Fibroblast of villous mesenchyme (primary cell): ENCODE data around the gene C1QL2. TPM values are rescaled to one million over a fixed set of nuclear protein-coding genes. Genes with fewer than 3 reads are reported as not detected.

Experiments used
- DNase-seq: peaks from one replicate; pipeline ENCODE4 v3.0.0-alpha.2; 2010; ENCODE audit warnings: low read depth
- H3K4me3 ChIP-seq: 2 replicates; pipeline ENCODE4 v1.5.1; 2011; ENCODE audit warnings: low read depth, mild to moderate bottlenecking, low read length
- total RNA-seq: library from RNA; depleted of rRNA; stranded (reverse); fragments of >200 nt; gene quantifications from 2 replicates; pipeline ENCODE4 v1.2.3, GENCODE V29; 2012
- TF ChIP-seq, protein P1 (sequence below): IDR thresholded peaks from 2 replicates; pipeline ENCODE4 v1.5.1; 2012; ENCODE audit warnings: low read depth, mild to moderate bottlenecking, low read length; ENCODE audit not compliant: insufficient read depth

C1QL2 gene
- total RNA-seq, 1 donor = not detected

DNA sequence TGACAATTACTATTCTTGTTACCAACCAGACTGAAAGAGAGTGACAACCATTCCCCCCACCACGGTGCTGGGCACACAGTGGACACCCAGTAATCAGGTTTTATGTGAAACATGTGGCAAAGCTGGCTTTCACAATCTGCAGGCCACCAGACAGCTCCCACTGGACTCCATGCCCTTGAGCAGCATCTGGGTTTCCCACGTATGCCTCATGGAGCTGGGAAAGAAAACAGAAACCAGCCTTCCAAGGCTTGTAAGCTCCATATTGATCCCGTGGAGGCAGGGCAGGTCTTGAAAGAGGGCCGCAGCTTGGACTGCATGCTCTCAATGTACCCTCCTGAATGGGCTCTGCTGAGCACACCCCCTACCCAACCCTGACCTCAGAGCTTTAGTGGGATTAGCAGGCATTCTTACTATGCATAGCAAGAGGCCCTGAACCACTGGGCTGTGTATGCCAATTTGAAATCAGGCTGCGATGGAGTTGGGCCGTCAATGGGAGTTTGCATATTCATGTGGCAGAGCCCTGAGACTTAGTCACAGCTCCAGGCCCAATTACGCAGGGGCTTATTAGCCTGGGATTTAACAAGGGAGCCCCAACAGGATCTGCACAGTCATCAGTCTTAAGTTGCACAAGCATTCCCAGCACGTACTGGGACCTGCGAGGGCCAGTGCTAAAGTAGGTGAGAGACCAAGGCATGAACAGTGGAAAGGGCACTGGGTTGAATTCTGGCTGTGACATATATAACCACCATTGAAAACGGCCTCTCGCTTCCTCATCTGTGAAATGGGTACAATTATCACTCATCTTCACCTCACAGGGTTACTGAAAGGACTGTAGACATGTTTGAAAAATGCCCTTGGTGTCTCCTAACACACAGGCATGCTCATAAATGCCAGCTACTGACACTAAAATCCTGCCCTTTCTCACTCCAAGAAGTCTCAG is 10.5 kb downstream of the C1QL2 start:
- H3K4me3 ChIP-seq = no peak overlapping the region
- no peak for DNase-seq
- TF ChIP-seq, protein P1, sequence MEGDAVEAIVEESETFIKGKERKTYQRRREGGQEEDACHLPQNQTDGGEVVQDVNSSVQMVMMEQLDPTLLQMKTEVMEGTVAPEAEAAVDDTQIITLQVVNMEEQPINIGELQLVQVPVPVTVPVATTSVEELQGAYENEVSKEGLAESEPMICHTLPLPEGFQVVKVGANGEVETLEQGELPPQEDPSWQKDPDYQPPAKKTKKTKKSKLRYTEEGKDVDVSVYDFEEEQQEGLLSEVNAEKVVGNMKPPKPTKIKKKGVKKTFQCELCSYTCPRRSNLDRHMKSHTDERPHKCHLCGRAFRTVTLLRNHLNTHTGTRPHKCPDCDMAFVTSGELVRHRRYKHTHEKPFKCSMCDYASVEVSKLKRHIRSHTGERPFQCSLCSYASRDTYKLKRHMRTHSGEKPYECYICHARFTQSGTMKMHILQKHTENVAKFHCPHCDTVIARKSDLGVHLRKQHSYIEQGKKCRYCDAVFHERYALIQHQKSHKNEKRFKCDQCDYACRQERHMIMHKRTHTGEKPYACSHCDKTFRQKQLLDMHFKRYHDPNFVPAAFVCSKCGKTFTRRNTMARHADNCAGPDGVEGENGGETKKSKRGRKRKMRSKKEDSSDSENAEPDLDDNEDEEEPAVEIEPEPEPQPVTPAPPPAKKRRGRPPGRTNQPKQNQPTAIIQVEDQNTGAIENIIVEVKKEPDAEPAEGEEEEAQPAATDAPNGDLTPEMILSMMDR = no peak

DNA sequence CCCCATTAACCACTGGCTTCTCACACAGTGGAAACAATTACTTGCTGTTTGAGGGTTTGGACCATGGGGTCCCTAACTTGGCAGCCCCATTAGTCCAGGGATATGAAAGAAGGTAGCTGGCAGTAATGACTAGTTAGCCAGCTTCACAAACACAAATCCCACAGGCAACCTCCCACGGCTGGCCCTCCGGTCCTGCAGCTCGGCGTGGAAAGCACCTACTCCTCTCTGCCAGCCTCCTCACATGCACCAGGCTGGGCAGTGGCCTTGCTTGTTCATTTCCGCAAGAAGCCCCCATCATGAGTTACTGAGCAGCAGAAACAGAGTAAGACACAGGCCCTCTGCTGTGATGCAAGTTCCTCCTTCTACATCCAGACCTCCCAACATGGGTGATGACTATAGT is 13.7 kb downstream of the C1QL2 start:
- no peak for DNase-seq
- TF ChIP-seq, protein P1 = no peak
- H3K4me3 ChIP-seq = no peak overlapping the region

DNA sequence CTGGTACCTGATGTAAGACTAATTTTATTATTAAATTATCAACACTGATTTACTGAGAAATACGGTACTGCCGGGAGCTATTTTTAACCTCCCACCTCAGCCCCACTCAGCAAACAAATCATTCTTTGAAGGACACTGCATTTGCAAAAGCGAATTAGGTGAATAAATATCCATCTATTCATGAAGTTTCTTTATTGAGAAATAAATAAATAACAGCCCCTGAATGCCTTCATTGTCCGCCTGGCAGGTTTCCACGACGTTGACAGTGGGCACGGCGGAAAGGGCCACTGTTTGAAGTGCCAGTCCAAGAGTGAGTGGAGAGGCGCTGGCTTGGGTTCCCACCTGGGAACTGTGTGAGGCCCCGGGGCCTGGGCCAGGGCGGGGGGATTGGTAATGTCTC is 15.7 kb downstream of the C1QL2 start:
- TF ChIP-seq, protein P1 = no peak

DNA sequence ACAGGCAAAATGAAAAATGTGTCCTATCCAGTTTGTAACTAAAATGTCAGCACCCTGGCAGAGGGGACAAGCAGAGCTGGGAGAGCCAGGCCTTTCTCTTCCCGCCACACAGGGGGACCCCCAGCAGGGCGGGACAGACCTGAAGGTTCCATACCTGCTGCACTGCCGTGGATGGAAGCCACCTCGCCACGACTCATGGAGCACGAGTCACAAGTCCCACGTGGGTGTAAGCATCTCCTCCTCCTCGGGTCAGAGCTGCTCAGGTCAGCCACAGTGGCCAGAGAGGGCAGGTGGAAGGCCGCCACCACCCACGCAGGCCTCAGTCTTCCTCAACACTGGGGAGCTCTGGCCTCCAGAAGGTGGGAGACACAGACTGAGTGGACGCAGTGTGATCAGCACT is 21.0 kb downstream of the C1QL2 start:
- H3K4me3 ChIP-seq = no peak overlapping the region
- DNase-seq = no peak
- TF ChIP-seq, protein P1 = no peak

More for the DNA sequence above, 15.7 kb downstream of the C1QL2 start:
- no peak for DNase-seq
- H3K4me3 ChIP-seq = no peak overlapping the region

DNA sequence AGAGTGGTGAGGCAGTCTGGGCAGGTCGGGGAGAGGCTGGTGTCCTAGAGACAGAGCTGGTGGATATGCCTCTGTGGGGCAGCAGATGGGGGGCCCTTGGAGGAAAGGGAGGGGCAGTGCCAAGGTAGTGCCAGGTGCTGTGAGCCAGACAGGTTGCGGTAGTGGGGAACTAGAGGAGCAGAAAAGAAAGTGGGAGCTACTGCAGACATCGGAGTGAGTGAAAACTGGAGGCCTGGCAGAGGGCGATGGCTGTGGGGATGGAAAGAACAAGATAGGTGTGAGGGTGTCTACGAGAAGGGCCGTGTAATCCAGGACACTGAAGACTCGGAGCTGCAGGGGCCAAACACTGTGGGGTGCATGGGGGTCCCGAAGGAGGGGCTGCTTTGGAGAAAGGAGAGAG is 21.7 kb downstream of the C1QL2 start:
- H3K4me3 ChIP-seq = no peak overlapping the region
- TF ChIP-seq, protein P1 = no peak
- DNase-seq = no peak

DNA sequence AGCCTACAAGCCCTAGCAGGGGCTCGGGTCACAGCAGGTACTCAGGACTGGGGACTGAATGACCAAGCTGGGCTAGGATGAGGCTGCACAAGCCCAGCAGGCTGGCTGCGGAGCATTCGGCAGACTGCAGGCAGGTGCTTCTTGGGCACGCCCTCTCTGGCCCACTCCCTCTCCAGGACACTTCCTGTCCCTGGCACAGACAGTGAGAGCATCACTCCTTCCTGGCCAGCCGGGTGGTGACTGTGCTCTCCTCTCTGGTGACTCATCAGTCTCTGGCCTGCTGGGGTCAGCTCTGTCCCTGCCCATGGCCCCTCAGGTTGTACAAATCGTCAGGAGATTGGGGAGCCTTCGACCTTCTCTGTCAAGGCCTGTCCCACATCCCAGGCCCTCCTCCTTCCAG is 22.5 kb downstream of the C1QL2 start:
- DNase-seq = no peak
- TF ChIP-seq, protein P1 = no peak

More for the DNA sequence above, 22.5 kb downstream of the C1QL2 start:
- no peak overlapping the region for H3K4me3 ChIP-seq
